Progenitor cell of endocrine pancreas (in vitro differentiated cells): ENCODE measurements around the gene FCER1A. TPM values are rescaled to one million over a fixed set of nuclear protein-coding genes. Genes with fewer than 3 reads are reported as not detected.

ENCODE experiments used
- DNase-seq: peaks from one replicate; pipeline ENCODE4 v3.0.0; 2021; ENCODE audit warnings: low spot score; ENCODE audit not compliant: unreplicated experiment
- H3K27ac Mint-ChIP-seq: 2 replicates; pipeline ENCODE4 v1.8.0; 2021; ENCODE audit warnings: mild to moderate bottlenecking, moderate library complexity, mixed read lengths
- H3K27me3 Mint-ChIP-seq: 2 replicates; pipeline ENCODE4 v1.8.0; 2021; ENCODE audit warnings: mixed read lengths
- H3K36me3 Mint-ChIP-seq: 2 replicates; pipeline ENCODE4 v1.8.0; 2022; ENCODE audit warnings: mixed read lengths; ENCODE audit not compliant: insufficient read depth
- H3K4me1 Mint-ChIP-seq: 2 replicates; pipeline ENCODE4 v1.8.0; 2021; ENCODE audit warnings: low read depth, mixed read lengths
- H3K4me3 Mint-ChIP-seq: 2 replicates; pipeline ENCODE4 v1.8.0; 2021; ENCODE audit warnings: low read depth, mild to moderate bottlenecking, moderate library complexity, mixed read lengths
- H3K9me3 Mint-ChIP-seq: 2 replicates; pipeline ENCODE4 v1.8.0; 2021; ENCODE audit warnings: low read depth, mixed read lengths
- CTCF ChIP-seq: fragments of 200-600 bp; sonication (generic); IDR thresholded peaks from one replicate; pipeline ENCODE4 v1.5.0; 2021; ENCODE audit warnings: antibody characterized with exemption, mild to moderate bottlenecking; ENCODE audit not compliant: unreplicated experiment
- total RNA-seq: library from RNA; stranded (reverse); gene quantifications from 2 replicates; pipeline ENCODE4 v1.2.1, GENCODE V29; 2021

The FCER1A gene
- total RNA-seq, 1 donor from 2014 or later: not detected

GRCh38 chr1:159275891-159276290, 26.2 kb upstream of the FCER1A start:
- DNase-seq: no peak
- H3K4me3 Mint-ChIP-seq: no peak overlapping the region
- H3K4me1 Mint-ChIP-seq: peaks cover 1% of the 10 kb centered on the region
- TF ChIP-seq CTCF: no peak
- H3K36me3 Mint-ChIP-seq: no peaks in the 10 kb centered on the region
- H3K27ac Mint-ChIP-seq: no peak overlapping the region
- peaks cover 20% of the 10 kb centered on the region for H3K9me3 Mint-ChIP-seq
- H3K27me3 Mint-ChIP-seq: no peaks in the 10 kb centered on the region

- no peak for TF ChIP-seq CTCF
- no peak overlapping the region for H3K27ac Mint-ChIP-seq
- peaks cover 6% of the 10 kb centered on the region for H3K4me1 Mint-ChIP-seq
- no peaks in the 10 kb centered on the region for H3K27me3 Mint-ChIP-seq
- no peak for DNase-seq
- H3K9me3 Mint-ChIP-seq: peaks cover 8% of the 10 kb centered on the region
- H3K36me3 Mint-ChIP-seq: no peaks in the 10 kb centered on the region
- no peak overlapping the region for H3K4me3 Mint-ChIP-seq
Observed at GRCh38 chr1:159279773-159280172, 22.4 kb upstream of the FCER1A start.

GRCh38 chr1:159282118-159282517, 20.0 kb upstream of the FCER1A start:
- peaks cover 6% of the 10 kb centered on the region for H3K4me1 Mint-ChIP-seq
- H3K27ac Mint-ChIP-seq: no peak overlapping the region
- peaks cover 10% of the 10 kb centered on the region for H3K9me3 Mint-ChIP-seq
- H3K4me3 Mint-ChIP-seq: no peak overlapping the region
- H3K36me3 Mint-ChIP-seq: no peaks in the 10 kb centered on the region
- no peak for TF ChIP-seq CTCF
- no peak for DNase-seq
- no peaks in the 10 kb centered on the region for H3K27me3 Mint-ChIP-seq

- Mint-ChIP-seq H3K27me3 (no peaks in the 10 kb centered on the region), H3K27ac (no peak overlapping the region), H3K4me3 (no peak overlapping the region), H3K9me3 (peaks cover 3% of the 10 kb centered on the region), H3K4me1 (no peaks in the 10 kb centered on the region), H3K36me3 (no peaks in the 10 kb centered on the region)
- no peak for TF ChIP-seq CTCF
- DNase-seq: no peak
Observed at GRCh38 chr1:159289060-159289459, 13.1 kb upstream of the FCER1A start.

GRCh38 chr1:159291424-159291823, 10.7 kb upstream of the FCER1A start:
- no peaks in the 10 kb centered on the region for H3K36me3 Mint-ChIP-seq
- peaks cover 5% of the 10 kb centered on the region for H3K9me3 Mint-ChIP-seq
- DNase-seq: no peak
- TF ChIP-seq CTCF: no peak
- peaks cover 4% of the 10 kb centered on the region for H3K4me1 Mint-ChIP-seq
- H3K27me3 Mint-ChIP-seq: no peaks in the 10 kb centered on the region
- no peak overlapping the region for H3K27ac Mint-ChIP-seq
- no peak overlapping the region for H3K4me3 Mint-ChIP-seq
